ENCODE data around the gene ARID5B.
"Not testable (repeated sequence)": the region's sequence is repeated elsewhere in the genome, so short reads cannot be mapped to it uniquely, and the experiment has no call there.

The ARID5B gene

DNA sequence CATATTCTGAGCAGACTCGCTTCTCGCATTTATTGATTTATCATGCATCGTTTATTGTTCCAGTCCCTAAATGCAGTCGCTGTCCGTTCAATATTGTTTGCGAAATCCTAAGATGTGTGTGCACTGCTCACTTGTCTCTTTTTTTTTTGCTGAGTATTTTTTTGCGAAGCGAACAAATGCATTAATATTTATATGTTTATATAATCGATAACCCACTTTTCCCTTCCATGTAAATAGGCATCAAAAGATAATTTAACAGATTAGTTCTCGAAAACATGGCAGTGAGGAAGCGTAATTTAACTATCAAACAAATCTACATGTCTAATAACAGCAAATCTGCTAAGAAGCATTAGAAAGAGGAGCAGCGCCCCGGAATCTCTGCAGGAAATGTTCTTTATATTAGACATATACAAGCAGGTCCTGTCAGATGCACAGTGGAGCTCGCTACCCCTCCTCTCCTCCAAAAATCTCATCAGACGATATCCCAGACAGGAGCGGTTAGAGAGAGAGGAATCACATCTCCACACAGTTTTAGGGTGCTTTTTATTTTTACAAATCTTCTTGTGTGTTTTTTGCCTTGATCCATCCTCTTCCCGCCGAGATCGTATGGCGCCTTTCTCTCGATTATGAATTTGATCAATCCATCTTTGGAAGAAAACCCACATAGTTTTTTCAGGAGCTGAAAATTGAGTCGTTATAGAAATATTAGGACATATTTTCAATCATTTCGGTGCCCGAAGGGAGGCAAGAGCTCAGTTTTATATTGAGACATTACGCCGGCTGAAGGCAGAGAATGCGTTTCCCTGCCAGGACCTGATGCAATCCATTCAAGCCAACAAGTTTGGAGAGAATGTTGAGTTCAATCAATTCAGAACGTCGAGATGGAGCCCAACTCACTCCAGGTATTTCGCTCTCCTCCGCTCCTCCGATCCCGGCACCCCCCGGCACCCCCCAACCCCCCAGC is at the start of gene ARID5B:
Gene ARID5B (plus strand): TSS at position 871 of the 964 bp plus-strand sequence. CDS start 11 bp downstream, at position 882.
- peak; percentile 64 for DNase-seq (ENCODE audit: low read depth)

GRCh38 chr10:61852261-61852660 is 49.2 kb upstream of the ARID5B start:
- DNase-seq (ENCODE audit: low read depth): no peak

DNA sequence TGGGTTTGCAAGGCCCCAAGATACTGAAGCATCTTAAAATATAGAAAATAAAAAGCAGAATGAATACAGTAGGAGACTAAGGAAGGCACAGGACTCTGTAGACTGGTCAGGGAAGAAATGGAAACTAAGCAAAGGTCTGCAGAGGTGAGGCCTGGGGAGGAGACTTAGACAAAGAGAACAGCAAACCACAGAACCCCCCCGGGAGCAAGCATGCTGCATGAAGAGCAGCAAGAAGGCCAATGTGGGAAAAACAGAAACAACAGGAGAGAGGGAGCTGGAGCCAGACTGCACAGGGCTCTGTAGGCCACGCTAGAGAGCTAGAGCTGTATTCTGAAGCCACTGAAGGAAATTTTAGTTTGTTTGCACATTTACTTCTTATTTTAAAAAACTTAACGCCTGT is 45.7 kb upstream of the ARID5B start:
- no peak for DNase-seq (ENCODE audit: low read depth)

DNA sequence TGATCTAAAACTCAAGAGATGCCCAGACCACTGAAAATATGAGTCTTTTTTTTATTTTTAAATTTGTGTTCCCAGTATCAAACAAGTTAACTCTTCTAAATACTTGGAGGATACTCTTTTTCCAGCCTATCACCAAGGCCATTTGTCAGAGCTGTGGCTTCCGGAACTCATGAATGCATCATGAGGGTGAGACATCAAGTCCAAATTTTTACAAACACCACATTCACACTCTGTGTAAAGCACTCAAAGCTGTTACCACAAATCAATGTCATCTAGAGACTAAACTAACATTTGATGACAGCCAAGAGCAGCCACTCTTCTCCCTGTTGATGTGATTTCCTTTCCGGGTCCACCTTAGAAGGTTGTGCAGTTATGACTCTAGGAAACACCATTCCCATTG is 43.8 kb upstream of the ARID5B start:
- no peak for DNase-seq (ENCODE audit: low read depth)

GRCh38 chr10:61859786-61860185 is 41.7 kb upstream of the ARID5B start:
- DNase-seq (ENCODE audit: low read depth): no peak

DNA sequence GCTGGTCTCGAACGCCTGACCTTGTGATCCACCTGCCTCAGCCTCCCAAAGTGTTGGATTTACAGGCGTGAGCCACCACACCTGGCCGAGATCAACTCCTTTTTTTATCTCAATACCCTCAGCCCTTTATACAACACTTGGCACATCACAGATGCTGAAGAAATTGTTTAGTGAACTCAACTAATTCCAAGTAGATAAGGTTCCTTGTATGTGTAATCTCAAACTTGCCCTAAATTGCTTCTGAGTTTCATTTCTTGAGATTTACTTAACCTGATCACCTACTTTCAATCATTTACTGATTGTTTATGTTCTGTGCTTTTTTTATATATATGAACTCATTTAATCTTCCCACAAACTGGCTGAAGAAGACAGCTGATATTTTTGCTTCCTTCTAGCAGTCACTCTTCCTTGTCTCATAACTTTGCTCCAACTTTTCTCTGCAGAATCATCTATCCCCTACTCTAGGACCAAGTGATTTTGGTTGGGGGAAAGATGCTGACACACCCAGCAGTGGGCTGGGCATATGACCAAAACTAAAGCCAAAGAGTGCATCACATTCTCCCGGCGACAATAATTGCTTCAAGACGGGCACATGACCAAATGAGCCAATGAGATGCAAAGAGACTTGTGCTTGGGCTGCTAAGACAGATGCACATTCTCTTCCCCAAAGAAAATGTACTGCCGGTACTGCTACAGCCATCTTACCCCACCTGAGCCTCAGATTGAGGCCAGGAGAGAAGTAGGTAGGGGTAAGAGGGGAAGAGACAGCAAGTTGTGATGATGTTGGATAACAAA is 40.3 kb upstream of the ARID5B start:
- no peak for DNase-seq (ENCODE audit: low read depth)

DNA sequence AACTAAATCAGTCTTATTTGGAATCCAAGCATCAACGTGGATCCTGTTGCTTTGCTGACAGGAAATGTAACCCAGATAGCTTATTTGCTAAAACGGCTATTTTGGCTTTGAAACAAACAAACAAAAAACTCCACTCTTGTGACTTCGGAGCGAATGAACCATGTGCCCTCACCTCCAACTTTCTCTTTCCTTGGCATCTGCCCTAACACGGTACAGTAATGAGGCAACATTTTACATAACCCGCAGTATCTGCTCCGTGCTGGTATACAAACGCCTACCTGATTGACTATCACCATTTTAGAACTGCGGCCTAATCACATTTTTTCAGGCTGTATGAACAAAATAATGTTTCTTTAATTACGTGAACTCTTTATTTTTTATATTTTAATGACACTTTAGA is 37.5 kb upstream of the ARID5B start:
- no peak for DNase-seq (ENCODE audit: low read depth)

DNA sequence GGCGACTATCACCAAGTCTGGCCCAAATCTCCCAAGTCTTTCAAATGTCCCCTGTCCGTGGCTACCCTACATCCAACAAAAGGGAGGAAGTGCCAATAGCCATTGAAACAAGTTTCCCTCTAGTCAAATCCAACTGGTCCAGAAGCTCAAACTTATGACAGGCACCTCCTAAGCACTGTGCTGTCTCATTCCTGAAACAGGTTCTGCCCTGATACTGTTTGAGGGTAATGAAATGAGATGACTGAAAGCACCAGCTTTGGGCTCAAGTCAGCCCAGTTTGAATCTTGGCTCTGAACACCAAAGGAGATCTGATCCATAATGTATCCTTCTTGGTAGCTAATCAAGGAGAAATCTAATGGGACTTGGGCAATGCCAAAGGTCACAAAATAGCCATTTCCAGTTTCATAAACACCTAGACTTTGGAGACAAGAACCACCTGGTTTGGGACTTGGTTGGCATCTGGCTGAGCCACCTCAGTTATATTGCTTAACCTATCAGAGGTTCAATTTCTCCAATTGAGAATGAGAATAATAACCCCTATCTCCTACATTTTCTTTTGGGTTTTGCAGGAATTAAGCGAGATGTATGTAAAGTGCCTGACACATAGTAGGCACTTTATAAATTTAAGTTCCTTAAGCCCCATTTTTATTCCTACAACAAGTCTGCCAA is 34.7 kb upstream of the ARID5B start:
- no peak for DNase-seq (ENCODE audit: low read depth)

DNA sequence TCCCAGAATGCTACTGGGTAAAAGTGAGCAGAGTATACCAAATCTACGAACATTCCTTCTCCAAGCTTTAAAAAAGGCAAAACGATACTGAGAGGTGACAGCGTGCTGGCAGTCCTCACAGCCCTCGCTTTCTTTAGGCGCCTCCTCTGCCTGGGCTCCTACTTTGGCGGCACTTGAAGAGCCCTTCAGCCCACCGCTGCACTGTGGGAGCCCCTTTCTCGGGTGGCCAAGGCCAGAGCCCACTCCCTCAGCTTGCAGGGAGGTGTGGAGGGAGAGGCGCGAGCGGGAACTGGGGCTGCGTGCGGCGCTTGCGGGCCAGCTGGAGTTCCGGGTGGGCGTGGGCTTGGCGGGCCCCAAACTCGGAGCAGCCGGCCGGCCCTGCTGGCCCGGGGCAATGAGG is 34.1 kb upstream of the ARID5B start:
- not testable (repeated sequence) for DNase-seq (ENCODE audit: low read depth)

GRCh38 chr10:61867817-61868216 is 33.7 kb upstream of the ARID5B start:
- not testable (repeated sequence) for DNase-seq (ENCODE audit: low read depth)

- no peak for DNase-seq (ENCODE audit: low read depth)
These were observed 32.3 kb upstream of the ARID5B start for GRCh38 chr10:61869041-61869675.

GRCh38 chr10:61869774-61870525 is 31.5 kb upstream of the ARID5B start:
- DNase-seq (ENCODE audit: low read depth): peak; percentile 84

DNA sequence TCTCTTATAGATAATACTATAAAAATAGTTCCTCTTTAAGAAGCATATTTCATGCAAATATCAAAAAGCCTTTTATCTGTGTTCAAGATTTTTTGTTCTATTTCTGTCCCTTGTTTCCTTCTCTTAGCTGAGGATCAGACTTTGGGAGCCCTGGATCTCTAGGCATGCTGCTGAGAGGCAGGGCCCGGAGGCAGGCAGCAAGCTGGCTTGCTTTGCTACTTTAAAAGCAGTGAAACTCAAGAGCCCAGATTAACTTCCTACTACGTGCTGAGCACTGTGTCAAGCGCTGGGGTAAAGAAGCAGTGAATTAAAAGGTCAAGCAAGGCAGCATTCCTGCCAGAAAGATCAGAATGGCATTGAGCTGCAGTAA is 31.0 kb upstream of the ARID5B start:
- DNase-seq (ENCODE audit: low read depth): peak; percentile 29

DNA sequence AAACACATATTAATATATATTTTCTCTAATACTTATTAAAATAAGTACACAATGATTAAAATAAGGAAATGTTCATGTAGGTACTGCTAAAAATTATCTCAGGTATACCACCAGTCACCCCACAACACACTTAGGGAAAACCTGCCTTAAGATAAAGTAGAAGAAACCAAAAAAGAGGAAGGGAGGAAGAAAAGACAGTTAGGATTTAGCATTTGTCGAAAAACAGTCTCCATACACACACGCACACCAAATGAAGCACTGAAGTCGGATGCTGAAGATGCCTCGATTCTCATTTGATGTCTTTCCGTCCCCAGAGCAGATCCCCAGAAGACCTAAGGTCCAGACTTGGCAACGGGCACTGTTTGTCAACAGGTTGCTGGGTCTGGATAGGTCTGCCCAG is 30.0 kb upstream of the ARID5B start:
- DNase-seq (ENCODE audit: low read depth): no peak

DNA sequence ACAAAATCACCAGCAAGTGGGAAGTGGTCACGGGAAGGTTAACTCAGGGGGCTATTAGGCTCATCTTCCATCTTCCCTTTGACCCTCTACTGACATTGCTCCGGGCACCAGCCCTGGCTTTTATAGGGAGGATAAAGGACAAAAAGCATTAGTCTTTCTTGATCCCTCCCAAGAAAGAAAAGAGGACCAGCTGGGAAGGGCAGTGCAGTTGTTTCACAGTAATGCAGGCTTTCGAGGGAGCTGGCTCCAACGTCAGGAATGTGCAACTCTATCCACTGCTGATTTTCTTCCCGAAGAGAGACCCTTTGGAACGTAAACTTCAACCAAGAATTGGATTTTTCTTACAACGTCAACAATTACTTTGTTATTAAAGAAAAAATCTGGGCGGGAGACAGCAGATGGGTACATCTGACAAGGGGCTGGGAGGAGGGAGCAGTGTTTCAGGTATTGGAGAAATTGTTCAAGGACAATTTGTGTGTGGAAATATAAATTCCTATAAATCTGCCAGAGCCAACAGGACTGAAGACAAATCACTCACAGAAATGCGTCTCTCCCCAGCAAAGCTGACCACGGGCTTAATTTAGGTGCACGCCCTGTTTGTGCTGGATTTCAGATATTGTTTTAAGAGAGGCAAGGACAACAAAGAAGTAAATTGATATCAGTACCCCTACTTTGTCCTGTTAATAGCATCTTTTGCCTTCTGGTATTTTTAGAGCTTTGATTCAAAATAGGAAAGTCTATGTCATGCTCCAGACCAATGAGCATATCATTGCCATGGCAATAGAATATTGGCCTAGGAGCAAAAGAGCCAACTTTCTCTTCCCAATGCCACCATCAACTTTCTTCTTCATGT is 23.4 kb upstream of the ARID5B start:
- no peak for DNase-seq (ENCODE audit: low read depth)

DNA sequence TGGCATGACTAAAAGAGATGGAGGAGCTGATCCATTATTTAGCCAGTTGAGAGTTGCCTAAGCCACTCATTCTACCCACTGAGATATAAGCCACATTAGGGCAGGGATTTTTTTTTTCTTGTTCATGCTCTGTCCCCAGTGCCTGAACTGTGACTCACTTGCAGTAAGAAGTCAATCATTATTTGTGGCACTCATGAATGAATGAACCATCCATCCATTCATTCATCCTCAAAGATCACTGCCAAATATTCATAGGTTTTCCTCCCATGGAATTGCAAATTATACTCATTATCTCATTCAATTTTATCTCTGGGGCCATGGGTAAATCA is 22.8 kb upstream of the ARID5B start:
- DNase-seq (ENCODE audit: low read depth): no peak

- peak; percentile 66 for DNase-seq (ENCODE audit: low read depth)
These were observed 18.7 kb upstream of the ARID5B start for GRCh38 chr10:61882621-61883370.

DNA sequence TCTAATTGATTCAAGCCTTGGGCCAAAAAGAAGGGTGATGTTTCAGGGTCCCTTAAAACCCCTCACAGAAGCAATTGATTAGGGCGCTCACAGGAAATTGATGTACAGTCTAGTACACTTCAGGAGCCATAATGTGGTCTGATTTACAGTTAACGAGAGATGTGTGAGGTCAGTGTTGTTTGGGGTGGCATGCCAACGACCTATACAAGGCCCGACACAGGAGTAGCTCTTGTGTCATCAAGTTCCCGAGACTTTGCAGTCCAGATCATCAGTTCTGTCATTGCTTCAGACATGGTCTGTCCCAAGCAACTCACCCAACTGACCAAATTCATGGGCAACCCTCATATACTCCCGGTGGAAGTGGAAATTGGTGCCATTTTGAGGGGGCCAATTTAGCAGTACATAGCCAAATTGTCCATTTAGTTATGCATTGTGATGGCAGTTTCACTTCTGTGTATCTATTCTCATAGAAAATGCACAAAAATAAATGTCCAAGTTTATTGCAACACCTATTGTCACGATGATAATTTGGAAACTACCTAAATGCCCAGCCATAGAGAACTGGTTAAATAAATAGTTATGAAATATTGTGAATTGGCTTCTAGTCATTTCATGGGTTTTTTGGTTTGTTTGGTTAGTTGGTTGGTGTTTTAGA is 18.0 kb upstream of the ARID5B start:
- DNase-seq (ENCODE audit: low read depth): no peak

DNA sequence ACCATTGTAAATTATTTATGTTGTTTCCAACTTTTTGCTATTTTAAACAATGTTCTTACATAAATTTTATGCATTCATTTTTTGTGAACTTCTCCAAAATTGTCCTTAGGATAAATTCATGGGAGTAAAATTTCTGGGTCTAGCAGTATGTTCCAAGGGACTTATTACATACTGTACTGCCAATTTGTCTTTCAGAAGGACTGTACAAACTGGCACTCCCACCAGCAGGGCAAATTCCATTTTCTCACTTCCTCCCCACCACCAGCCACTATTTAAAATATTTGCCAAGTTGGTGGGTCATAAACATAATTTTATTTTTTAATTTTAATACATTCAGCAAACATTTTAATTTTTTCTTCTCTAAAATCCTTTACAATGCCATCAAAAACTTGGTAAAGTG is 13.7 kb upstream of the ARID5B start:
- no peak for DNase-seq (ENCODE audit: low read depth)

All from EH (cell line).